Smooth muscle cell (in vitro differentiated cells): Measurements from ENCODE around the gene TMPRSS6. TPM values are rescaled to one million over a fixed set of nuclear protein-coding genes. Genes with fewer than 3 reads are reported as not detected.

Source experiments
- DNase-seq: peaks from one replicate; lab custom pipeline; 2025; ENCODE audit not compliant: unreplicated experiment; lab: John Stamatoyannopoulos, UW
- H2AFZ ChIP-seq: fragments of 200-600 bp; sonication (generic); 2 replicates; pipeline ENCODE4 v1.6.0; 2016; ENCODE audit warnings: antibody characterized with exemption, low read depth, mild to moderate bottlenecking
- H3F3A ChIP-seq: fragments of 200-600 bp; sonication (generic); 2 replicates; pipeline ENCODE4 v1.6.0; 2017; ENCODE audit warnings: antibody characterized with exemption, low read depth
- H3K27ac ChIP-seq: fragments of 200-600 bp; sonication (generic); 2 replicates; pipeline ENCODE4 v1.5.1; 2016; ENCODE audit warnings: low read depth, mild to moderate bottlenecking
- H3K27me3 ChIP-seq: fragments of 200-600 bp; sonication (generic); 2 replicates; pipeline ENCODE4 v1.6.1; 2016; ENCODE audit warnings: low read depth, mild to moderate bottlenecking
- H3K36me3 ChIP-seq: fragments of 200-600 bp; sonication (generic); 2 replicates; pipeline ENCODE4 v1.5.1; 2016; ENCODE audit warnings: low read depth
- H3K4me1 ChIP-seq: fragments of 200-600 bp; sonication (generic); 2 replicates; pipeline ENCODE4 v1.5.1; 2016; ENCODE audit warnings: low read depth
- H3K4me2 ChIP-seq: fragments of 200-600 bp; sonication (generic); 2 replicates; pipeline ENCODE4 v1.6.0; 2016; ENCODE audit warnings: mild to moderate bottlenecking
- H3K4me3 ChIP-seq: fragments of 200-600 bp; sonication (generic); 2 replicates; pipeline ENCODE4 v1.5.1; 2016; ENCODE audit warnings: mild to moderate bottlenecking
- H3K79me2 ChIP-seq: fragments of 200-600 bp; sonication (generic); 2 replicates; pipeline ENCODE4 v1.6.0; 2016; ENCODE audit warnings: low read depth, mild to moderate bottlenecking
- H3K9ac ChIP-seq: fragments of 200-600 bp; sonication (generic); 2 replicates; pipeline ENCODE4 v1.6.0; 2016; ENCODE audit warnings: low read depth
- H3K9me3 ChIP-seq: fragments of 200-600 bp; sonication (generic); replicated peaks from 2 replicates; pipeline ENCODE4 v1.5.1; 2016; ENCODE audit warnings: low read depth
- H4K20me1 ChIP-seq: fragments of 200-600 bp; sonication (generic); 2 replicates; pipeline ENCODE4 v1.6.0; 2016; ENCODE audit warnings: low read depth
- WGBS: methylation state at CpG from one replicate; pipeline ENCODE4 v1.1.7; 2016; ENCODE audit warnings: low lambda C conversion rate; 5-methylcytosine and 5-hydroxymethylcytosine counted together
- polyA plus RNA-seq: library from polyadenylated mRNA; unstranded; fragments of >200 nt; fragmentation: Nextera tagmentation; extraction: Ambion mirVana; gene quantifications from 2 replicates; pipeline ENCODE4 v1.2.1, GENCODE V29; 2016
- total RNA-seq: library from RNA; depleted of rRNA; stranded (reverse); fragments of >200 nt; gene quantifications from 2 replicates; pipeline ENCODE4 v1.2.3, GENCODE V29; 2014
- TF ChIP-seq, protein P1 (sequence below): fragments of 200-600 bp; sonication (generic); IDR thresholded peaks from 2 replicates; pipeline ENCODE4 v1.5.1; 2017; ENCODE audit warnings: borderline replicate concordance, mild to moderate bottlenecking, antibody characterized with exemption; ENCODE audit not compliant: insufficient read depth, poor library complexity, severe bottlenecking

TMPRSS6 gene
- total and polyA plus RNA-seq, 2 experiments from 2014 or later, result not detected

DNA sequence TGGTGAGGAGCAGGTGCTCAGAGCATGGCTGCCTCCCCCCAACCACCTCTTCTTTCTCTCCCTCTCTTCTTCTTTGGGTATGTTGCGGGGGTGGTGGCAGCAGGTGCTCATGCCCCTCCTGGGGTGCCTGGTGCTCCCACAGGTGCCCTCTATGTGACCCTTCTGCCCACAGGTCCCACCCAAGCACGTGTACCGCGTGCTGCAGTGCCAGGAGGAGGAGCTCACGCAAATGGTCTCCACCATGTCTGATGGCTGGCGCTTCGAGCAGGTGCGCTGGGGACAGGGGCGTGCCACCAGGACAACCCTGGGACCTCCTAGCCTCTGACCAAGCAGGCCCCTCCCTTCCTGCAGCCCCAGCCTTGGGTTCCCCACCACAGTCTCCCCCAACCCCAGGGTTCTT, 52.3 kb downstream of the TMPRSS6 start:
- Histone ChIP-seq H2AFZ (no peak overlapping the region), H3K4me1 (peaks cover 4% of the 10 kb centered on the region), H3K36me3 (no peaks in the 10 kb centered on the region), H3K4me3 (no peak overlapping the region), H3K27ac (no peak overlapping the region), H3K9ac (no peak overlapping the region), H3K79me2 (no peaks in the 10 kb centered on the region), H3F3A (no peaks in the 10 kb centered on the region), H3K4me2 (no peak overlapping the region), H4K20me1 (no peaks in the 10 kb centered on the region), H3K27me3 (no peaks in the 10 kb centered on the region), H3K9me3 (no peaks in the 10 kb centered on the region)
- 92% methylated on average over 9 of the region's 9 CpGs for WGBS
- TF ChIP-seq, protein P1, sequence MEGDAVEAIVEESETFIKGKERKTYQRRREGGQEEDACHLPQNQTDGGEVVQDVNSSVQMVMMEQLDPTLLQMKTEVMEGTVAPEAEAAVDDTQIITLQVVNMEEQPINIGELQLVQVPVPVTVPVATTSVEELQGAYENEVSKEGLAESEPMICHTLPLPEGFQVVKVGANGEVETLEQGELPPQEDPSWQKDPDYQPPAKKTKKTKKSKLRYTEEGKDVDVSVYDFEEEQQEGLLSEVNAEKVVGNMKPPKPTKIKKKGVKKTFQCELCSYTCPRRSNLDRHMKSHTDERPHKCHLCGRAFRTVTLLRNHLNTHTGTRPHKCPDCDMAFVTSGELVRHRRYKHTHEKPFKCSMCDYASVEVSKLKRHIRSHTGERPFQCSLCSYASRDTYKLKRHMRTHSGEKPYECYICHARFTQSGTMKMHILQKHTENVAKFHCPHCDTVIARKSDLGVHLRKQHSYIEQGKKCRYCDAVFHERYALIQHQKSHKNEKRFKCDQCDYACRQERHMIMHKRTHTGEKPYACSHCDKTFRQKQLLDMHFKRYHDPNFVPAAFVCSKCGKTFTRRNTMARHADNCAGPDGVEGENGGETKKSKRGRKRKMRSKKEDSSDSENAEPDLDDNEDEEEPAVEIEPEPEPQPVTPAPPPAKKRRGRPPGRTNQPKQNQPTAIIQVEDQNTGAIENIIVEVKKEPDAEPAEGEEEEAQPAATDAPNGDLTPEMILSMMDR, result no peak
- no peak for DNase-seq

DNA sequence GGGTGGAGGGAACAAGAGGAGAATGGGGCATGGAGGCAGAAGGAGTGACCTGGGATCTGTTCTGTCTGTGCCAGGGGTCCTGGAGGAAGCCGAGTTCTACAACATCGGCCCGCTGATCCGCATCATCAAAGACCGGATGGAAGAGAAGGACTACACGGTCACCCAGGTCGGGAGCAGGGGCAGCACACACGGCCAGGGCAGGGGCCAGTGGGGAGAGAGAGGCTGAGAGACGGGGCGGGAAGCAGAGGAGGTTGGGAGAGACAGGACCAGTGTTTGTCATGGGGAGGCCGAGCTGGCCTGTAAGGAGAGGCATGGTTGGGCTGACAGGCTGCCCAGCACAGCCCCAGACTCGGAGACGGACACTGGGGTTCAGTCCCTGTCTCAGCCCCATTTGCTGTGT, 53.3 kb downstream of the TMPRSS6 start:
- H3K9ac ChIP-seq, result no peak overlapping the region
- H3K9me3 ChIP-seq, result no peaks in the 10 kb centered on the region
- H3K4me1 ChIP-seq, result peaks cover 6% of the 10 kb centered on the region
- no peak overlapping the region for H3K4me2 ChIP-seq
- 97% methylated on average over 12 of the region's 13 CpGs for WGBS
- H3F3A ChIP-seq, result no peaks in the 10 kb centered on the region
- no peaks in the 10 kb centered on the region for H3K27me3 ChIP-seq
- no peak overlapping the region for H2AFZ ChIP-seq
- no peak overlapping the region for H3K4me3 ChIP-seq
- H3K36me3 ChIP-seq, result no peaks in the 10 kb centered on the region
- no peaks in the 10 kb centered on the region for H4K20me1 ChIP-seq
- no peak overlapping the region for H3K27ac ChIP-seq
- DNase-seq, result no peak
- TF ChIP-seq, protein P1, result no peak
- H3K79me2 ChIP-seq, result no peaks in the 10 kb centered on the region

DNA sequence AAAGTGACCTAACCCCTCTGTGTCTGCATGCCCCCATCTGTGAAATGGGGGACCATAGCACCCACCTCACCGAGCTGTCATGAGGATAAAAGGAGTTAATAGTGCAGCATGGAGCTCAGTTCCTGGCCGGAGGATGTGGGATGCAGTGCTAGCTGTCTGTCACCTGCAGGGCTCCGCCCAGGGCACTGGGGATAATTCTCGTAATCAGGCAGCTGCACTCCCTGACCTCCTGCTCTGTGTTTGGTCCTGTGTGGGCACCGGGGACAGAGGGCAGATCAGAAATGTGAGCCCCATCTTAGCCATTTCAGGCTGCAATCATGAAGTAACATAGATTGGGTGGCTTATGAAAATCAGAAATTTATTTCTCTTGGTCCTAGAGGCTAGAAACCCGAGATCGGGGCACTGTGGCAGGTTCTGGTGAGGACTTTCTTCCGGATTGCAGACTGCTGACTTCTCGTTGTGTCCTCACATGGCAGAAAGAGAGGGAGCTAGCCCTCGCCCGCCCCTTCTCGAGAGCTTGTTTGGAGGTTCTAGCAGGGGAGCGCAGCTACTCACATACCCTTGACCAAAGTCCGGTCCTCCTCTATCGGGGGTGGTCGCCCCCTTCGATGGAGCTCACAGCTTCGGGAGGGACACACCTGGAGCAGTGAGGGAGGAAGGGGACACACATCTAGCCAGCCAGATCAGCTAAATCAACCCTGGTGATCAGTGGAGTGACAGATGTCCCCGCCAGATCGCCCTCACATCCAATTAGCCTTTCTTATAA, 54.7 kb downstream of the TMPRSS6 start:
- no peak overlapping the region for H3K4me3 ChIP-seq
- H2AFZ ChIP-seq, result no peak overlapping the region
- no peaks in the 10 kb centered on the region for H3K9me3 ChIP-seq
- no peak overlapping the region for H3K9ac ChIP-seq
- H3F3A ChIP-seq, result no peaks in the 10 kb centered on the region
- H3K79me2 ChIP-seq, result no peaks in the 10 kb centered on the region
- 93% methylated on average over 20 of the region's 20 CpGs for WGBS
- no peaks in the 10 kb centered on the region for H3K27me3 ChIP-seq
- H3K27ac ChIP-seq, result no peak overlapping the region
- no peak overlapping the region for H3K4me2 ChIP-seq
- TF ChIP-seq, protein P1, result no peak
- peaks cover 6% of the 10 kb centered on the region for H3K4me1 ChIP-seq
- no peaks in the 10 kb centered on the region for H4K20me1 ChIP-seq
- DNase-seq, result no peak
- H3K36me3 ChIP-seq, result no peaks in the 10 kb centered on the region

DNA sequence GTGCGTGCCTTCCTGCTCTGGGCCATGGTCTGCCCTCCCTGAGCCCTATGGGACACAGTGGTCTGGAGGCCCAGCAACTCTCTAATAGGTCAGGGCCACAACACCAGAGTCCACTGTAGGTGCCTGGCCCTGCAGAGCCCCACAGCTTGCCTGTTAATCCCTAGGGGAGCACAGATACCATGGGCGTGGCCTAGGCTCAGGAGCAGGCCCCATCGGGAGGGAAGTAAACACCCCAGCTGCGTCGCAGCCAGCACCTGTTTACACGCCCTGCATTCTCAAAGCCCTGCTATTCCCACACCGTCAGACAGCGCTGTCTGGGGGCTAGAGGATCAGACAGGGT, 55.5 kb downstream of the TMPRSS6 start:
- no peak for DNase-seq
- no peak overlapping the region for H3K4me2 ChIP-seq
- H3K9ac ChIP-seq, result no peak overlapping the region
- no peaks in the 10 kb centered on the region for H3K36me3 ChIP-seq
- WGBS, result 94% methylated on average over 8 of the region's 8 CpGs
- no peak overlapping the region for H3K4me3 ChIP-seq
- no peaks in the 10 kb centered on the region for H3K79me2 ChIP-seq
- H3K9me3 ChIP-seq, result no peaks in the 10 kb centered on the region
- TF ChIP-seq, protein P1, result no peak
- H3K4me1 ChIP-seq, result peaks cover 6% of the 10 kb centered on the region
- no peaks in the 10 kb centered on the region for H4K20me1 ChIP-seq
- no peak overlapping the region for H3K27ac ChIP-seq
- no peak overlapping the region for H2AFZ ChIP-seq
- no peaks in the 10 kb centered on the region for H3F3A ChIP-seq
- H3K27me3 ChIP-seq, result no peaks in the 10 kb centered on the region
